Skin of body (tissue), 2 donors: ENCODE measurements around the gene ZNF343. TPM values are rescaled to one million over a fixed set of nuclear protein-coding genes. Genes with fewer than 3 reads are reported as not detected.
"Not testable (repeated sequence)": the region's sequence is repeated elsewhere in the genome, so short reads cannot be mapped to it uniquely, and the experiment has no call there.

ENCODE experiments used
- DNase-seq: peaks from one replicate; lab custom pipeline; 2025; lab: John Stamatoyannopoulos, UW
- total RNA-seq: library from RNA; depleted of rRNA; stranded (reverse); fragments of >200 nt; gene quantifications from one replicate; pipeline ENCODE4 v1.2.3, GENCODE V29; 2014

Gene ZNF343
- total RNA-seq, 1 donor from 2014 or later = 17.4 TPM

- no peak for DNase-seq
Observed at GRCh38 chr20:2521369-2522305, 12.9 kb upstream of the ZNF343 start.

GRCh38 chr20:2520617-2521016, 11.9 kb upstream of the ZNF343 start:
- no peak for DNase-seq

- DNase-seq = peak; percentile 28
Observed at GRCh38 chr20:2519115-2519809, 10.5 kb upstream of the ZNF343 start.

GRCh38 chr20:2518558-2518957, 9.8 kb upstream of the ZNF343 start:
- no peak for DNase-seq

GRCh38 chr20:2518096-2518495, 9.4 kb upstream of the ZNF343 start:
- DNase-seq = no peak

- DNase-seq = no peak
Observed at GRCh38 chr20:2516399-2516798, 7.7 kb upstream of the ZNF343 start.

GRCh38 chr20:2515203-2515602, 6.5 kb upstream of the ZNF343 start:
- no peak for DNase-seq

GRCh38 chr20:2509794-2510193, 1.1 kb upstream of the ZNF343 start:
- DNase-seq = no peak

GRCh38 chr20:2509468-2509781, 710 bp upstream of the ZNF343 start:
- no peak for DNase-seq

GRCh38 chr20:2507875-2508630, 662 bp downstream of the ZNF343 start:
- peak; percentile 59 for DNase-seq

- DNase-seq = no peak
Observed at GRCh38 chr20:2507464-2507863, 1.3 kb downstream of the ZNF343 start.

GRCh38 chr20:2506426-2506825, 2.3 kb downstream of the ZNF343 start:
- not testable (repeated sequence) for DNase-seq

GRCh38 chr20:2504803-2505202, 3.9 kb downstream of the ZNF343 start:
- not testable (repeated sequence) for DNase-seq

GRCh38 chr20:2502808-2503384, 5.8 kb downstream of the ZNF343 start:
- not testable (repeated sequence) for DNase-seq

- DNase-seq = no peak
Observed at GRCh38 chr20:2485661-2486060, 23.1 kb downstream of the ZNF343 start.

- DNase-seq = no peak
Observed at GRCh38 chr20:2485080-2485479, 23.6 kb downstream of the ZNF343 start.

- DNase-seq = no peak
Observed at GRCh38 chr20:2483504-2483903, 25.2 kb downstream of the ZNF343 start.

GRCh38 chr20:2480381-2480780, 28.3 kb downstream of the ZNF343 start:
- DNase-seq = no peak

GRCh38 chr20:2476742-2477615, 31.7 kb downstream of the ZNF343 start:
- DNase-seq = no peak

- DNase-seq = no peak
Observed at GRCh38 chr20:2475850-2476741, 32.6 kb downstream of the ZNF343 start.
